Lung (tissue), 12 donors: ENCODE measurements around the gene CFAP251. TPM values are rescaled to one million over a fixed set of nuclear protein-coding genes. Genes with fewer than 3 reads are reported as not detected.

Experiments
- ATAC-seq: fragments of 200-7000 bp; cut with Tn5 transposase; one replicate; pipeline ENCODE4 v1.9.1; 2020; ENCODE audit warnings: moderate number of reproducible peaks; ENCODE audit not compliant: insufficient read depth, low FRiP score
- DNase-seq, 3 donors: peaks; one replicate each; pipeline ENCODE4 v3.0.0-alpha.2; 2013 to 2017
- H3K27ac ChIP-seq, 2 donors: one replicate each; pipeline ENCODE4 v1.5.1; 2013; ENCODE audit warnings: mild to moderate bottlenecking in 2 of 2, moderate library complexity in 2 of 2, control low read depth in 1 of 2, inconsistent platforms in 1 of 2, low read depth in 1 of 2, low read length in 1 of 2
- H3K27me3 ChIP-seq, 3 donors: one replicate each; pipeline ENCODE4 v1.5.1; 2013; ENCODE audit warnings: low read length in 2 of 3; ENCODE audit not compliant: control insufficient read depth in 3 of 3, insufficient read depth in 3 of 3
- H3K36me3 ChIP-seq, 4 donors: one replicate each; pipeline ENCODE4 v1.5.1; 2013; ENCODE audit warnings: low read length in 4 of 4, mild to moderate bottlenecking in 1 of 4, moderate library complexity in 1 of 4; ENCODE audit not compliant: control insufficient read depth in 4 of 4, insufficient read depth in 4 of 4
- H3K4me1 ChIP-seq, 5 donors: one replicate each; pipeline ENCODE4 v1.5.1; 2013; ENCODE audit warnings: low read length in 5 of 5, mild to moderate bottlenecking in 2 of 5, moderate library complexity in 1 of 5; ENCODE audit not compliant: control insufficient read depth in 5 of 5, insufficient read depth in 5 of 5
- H3K4me3 ChIP-seq: one replicate; pipeline ENCODE4 v1.5.1; 2013; ENCODE audit warnings: mild to moderate bottlenecking, control low read depth, moderate library complexity
- H3K9ac ChIP-seq, 2 donors: one replicate each; pipeline ENCODE4 v1.5.1; 2013; ENCODE audit warnings: low read length in 2 of 2, control low read depth in 1 of 2; ENCODE audit not compliant: insufficient read depth in 1 of 2
- H3K9me3 ChIP-seq, 4 donors: one replicate each; pipeline ENCODE4 v1.5.1; 2013; ENCODE audit warnings: low read length in 3 of 4, mild to moderate bottlenecking in 1 of 4, moderate library complexity in 1 of 4; ENCODE audit not compliant: control insufficient read depth in 4 of 4, insufficient read depth in 3 of 4
- WGBS, 2 donors: extraction: QIAGEN DNeasy Blood & Tissue Kit; methylation state at CpG; one replicate each; pipeline ENCODE4 v1.1.7; 2013; 5-methylcytosine and 5-hydroxymethylcytosine counted together
- polyA plus RNA-seq, 2 donors: library from polyadenylated mRNA; stranded (reverse); fragments of 200-250 nt; gene quantifications; one replicate each; pipeline ENCODE4 v1.2.1, GENCODE V29; 2013
- total RNA-seq, 2 donors: library from RNA; depleted of rRNA in 1 of 2; stranded (reverse); fragments of >200 nt in 1 of 2; gene quantifications; one replicate each; pipeline ENCODE4 v1.2.1, GENCODE V29; 2014 to 2021
- TF ChIP-seq, protein P1 (sequence below): IDR thresholded peaks from 2 replicates; pipeline ENCODE4 v1.5.1; 2012; ENCODE audit warnings: mild to moderate bottlenecking; ENCODE audit errors: control extremely low read depth, extremely low read depth
- donor health status: control.
- donor health status: control.
- donor health status: Bipolar disorder and iron deficiency.
- donor health status: healthy.
- donor health status: DM: yes; HTN: yes; CAD: no.

The CFAP251 gene
- total and polyA plus RNA-seq, 4 donors: 6.9 to 35.4 (median 15.6) TPM

DNA sequence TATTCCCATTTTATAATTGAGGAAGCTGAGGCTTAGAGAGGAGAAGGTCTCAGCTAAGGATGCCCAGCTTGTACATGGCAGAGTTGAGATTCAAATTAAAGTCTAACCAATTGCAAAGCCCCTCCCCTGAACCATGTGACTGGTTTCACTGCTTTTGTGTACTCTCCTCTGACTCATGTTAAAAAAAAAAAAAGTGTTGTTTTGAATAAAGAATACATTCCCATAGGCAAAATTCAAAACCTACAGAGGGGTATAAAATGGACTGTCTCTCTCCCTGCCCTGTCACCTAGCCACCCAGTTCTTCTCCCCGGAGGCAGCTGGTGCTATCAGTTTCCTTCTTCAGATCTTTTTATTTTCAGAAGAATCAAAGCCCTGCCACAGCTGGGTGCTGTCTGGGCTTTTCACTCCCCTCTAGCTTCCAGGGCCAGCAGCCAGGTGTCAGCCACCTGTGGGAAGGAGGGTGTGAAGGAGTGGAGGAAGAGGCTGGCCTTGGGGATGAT, 24.4 kb upstream of the CFAP251 start:
- peaks cover 0 to 12% (median 7%) of the 10 kb centered on the region in 5 donors for H3K4me1 ChIP-seq
- WGBS, 2 donors: 65 to 71% methylated on average over 1 of the region's 1 CpG
- TF ChIP-seq, protein P1, sequence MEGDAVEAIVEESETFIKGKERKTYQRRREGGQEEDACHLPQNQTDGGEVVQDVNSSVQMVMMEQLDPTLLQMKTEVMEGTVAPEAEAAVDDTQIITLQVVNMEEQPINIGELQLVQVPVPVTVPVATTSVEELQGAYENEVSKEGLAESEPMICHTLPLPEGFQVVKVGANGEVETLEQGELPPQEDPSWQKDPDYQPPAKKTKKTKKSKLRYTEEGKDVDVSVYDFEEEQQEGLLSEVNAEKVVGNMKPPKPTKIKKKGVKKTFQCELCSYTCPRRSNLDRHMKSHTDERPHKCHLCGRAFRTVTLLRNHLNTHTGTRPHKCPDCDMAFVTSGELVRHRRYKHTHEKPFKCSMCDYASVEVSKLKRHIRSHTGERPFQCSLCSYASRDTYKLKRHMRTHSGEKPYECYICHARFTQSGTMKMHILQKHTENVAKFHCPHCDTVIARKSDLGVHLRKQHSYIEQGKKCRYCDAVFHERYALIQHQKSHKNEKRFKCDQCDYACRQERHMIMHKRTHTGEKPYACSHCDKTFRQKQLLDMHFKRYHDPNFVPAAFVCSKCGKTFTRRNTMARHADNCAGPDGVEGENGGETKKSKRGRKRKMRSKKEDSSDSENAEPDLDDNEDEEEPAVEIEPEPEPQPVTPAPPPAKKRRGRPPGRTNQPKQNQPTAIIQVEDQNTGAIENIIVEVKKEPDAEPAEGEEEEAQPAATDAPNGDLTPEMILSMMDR: no peak
- H3K4me3 ChIP-seq: no peak overlapping the region
- ATAC-seq: no peak
- no peaks in the 10 kb centered on the region for H3K9me3 ChIP-seq
- H3K36me3 ChIP-seq: peaks cover 9 to 28% (median 17%) of the 10 kb centered on the region in 4 donors
- no peak overlapping the region for H3K9ac ChIP-seq
- H3K27ac ChIP-seq: no peak overlapping the region
- no peaks in the 10 kb centered on the region for H3K27me3 ChIP-seq
- peak in 2 of 3 donors; percentile 9 to 26 for DNase-seq

DNA sequence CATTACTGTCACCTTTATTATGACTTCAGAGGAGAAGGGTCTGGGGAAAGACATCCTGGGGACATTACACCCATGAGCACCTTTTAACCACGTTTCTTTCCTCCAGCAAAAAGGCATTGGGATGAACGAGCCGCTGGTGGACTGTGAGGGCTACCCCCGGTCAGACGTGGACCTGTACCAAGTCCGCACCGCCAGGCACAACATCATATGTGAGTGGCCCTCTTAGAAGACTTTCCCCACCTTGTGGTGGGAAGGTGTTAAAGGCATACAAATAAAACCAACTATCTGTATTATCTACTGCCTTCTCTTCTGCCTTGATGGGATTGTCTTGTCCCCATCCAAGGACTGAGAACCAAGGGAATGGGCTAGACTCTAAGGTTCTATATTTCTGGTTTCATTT, 23.8 kb upstream of the CFAP251 start:
- peaks cover 9 to 34% (median 19%) of the 10 kb centered on the region in 4 donors for H3K36me3 ChIP-seq
- TF ChIP-seq, protein P1: no peak
- H3K9me3 ChIP-seq: no peaks in the 10 kb centered on the region
- ATAC-seq (no peak), DNase-seq (peak in 2 of 3 donors; percentile 15 to 29)
- WGBS, 2 donors: 80 to 85% methylated on average over 7 of the region's 7 CpGs
- H3K27ac ChIP-seq: no peak overlapping the region
- H3K27me3 ChIP-seq: no peaks in the 10 kb centered on the region
- no peak overlapping the region for H3K9ac ChIP-seq
- no peak overlapping the region for H3K4me3 ChIP-seq
- H3K4me1 ChIP-seq: peaks cover 0 to 10% (median 3%) of the 10 kb centered on the region in 5 donors

DNA sequence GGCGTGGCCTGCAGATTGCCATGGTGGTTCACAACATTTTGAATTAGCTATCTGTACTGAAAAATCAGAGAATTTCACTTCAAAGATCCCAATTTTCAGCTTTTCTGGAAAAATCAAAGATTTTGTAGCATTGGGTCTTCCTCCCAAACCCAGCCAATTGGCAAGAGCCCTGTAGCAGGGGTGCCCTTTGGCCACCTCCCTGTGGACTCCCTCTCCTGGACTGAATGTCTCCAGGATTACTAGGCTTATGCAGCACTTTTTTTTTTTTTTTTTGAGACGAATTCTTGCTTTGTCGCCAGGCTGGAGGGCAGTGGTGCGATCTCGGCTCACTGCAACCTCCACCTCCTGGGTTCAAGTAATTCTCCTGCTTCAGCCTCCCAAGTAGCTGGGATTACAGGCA, 20.1 kb upstream of the CFAP251 start:
- no peak for ATAC-seq
- H3K9ac ChIP-seq: no peak overlapping the region
- no peaks in the 10 kb centered on the region for H3K27me3 ChIP-seq
- no peaks in the 10 kb centered on the region for H3K9me3 ChIP-seq
- TF ChIP-seq, protein P1: no peak
- H3K36me3 ChIP-seq: peaks cover 22 to 46% (median 40%) of the 10 kb centered on the region in 4 donors
- DNase-seq: no peak
- H3K4me1 ChIP-seq: peaks cover 0 to 1% (median 0%) of the 10 kb centered on the region in 5 donors
- 73 to 95% methylated on average over 5 of the region's 5 CpGs for WGBS, 2 donors
- no peak overlapping the region for H3K4me3 ChIP-seq
- no peak overlapping the region for H3K27ac ChIP-seq

DNA sequence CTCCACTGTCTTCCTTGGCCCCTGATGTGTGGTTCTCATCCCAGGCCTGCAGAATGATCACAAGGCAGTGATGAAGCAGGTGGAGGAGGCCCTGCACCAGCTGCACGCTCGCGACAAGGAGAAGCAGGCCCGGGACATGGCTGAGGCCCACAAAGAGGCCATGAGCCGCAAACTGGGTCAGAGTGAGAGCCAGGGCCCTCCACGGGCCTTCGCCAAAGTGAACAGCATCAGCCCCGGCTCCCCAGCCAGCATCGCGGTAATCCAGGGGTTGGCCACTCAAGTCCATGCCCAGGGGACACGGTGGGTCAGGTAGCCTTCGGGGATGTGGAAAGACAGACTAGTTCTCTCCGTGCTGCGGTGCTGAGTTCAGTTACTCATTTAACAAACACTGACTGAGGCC, 18.8 kb upstream of the CFAP251 start:
- H3K9me3 ChIP-seq: no peaks in the 10 kb centered on the region
- DNase-seq: no peak
- H3K36me3 ChIP-seq: peaks cover 28 to 48% (median 45%) of the 10 kb centered on the region in 4 donors
- no peak overlapping the region for H3K4me3 ChIP-seq
- no peaks in the 10 kb centered on the region for H3K4me1 ChIP-seq
- H3K27me3 ChIP-seq: no peaks in the 10 kb centered on the region
- WGBS, 2 donors: 94 to 97% methylated on average over 14 of the region's 14 CpGs
- TF ChIP-seq, protein P1: no peak
- no peak overlapping the region for H3K9ac ChIP-seq
- ATAC-seq: no peak
- H3K27ac ChIP-seq: no peak overlapping the region
